ENCODE measurements around the gene SLC27A6.
"Not testable (repeated sequence)": the region's sequence is repeated elsewhere in the genome, so short reads cannot be mapped to it uniquely, and the experiment has no call there.

The SLC27A6 gene

GRCh38 chr5:129001841-129002526 is 36.7 kb downstream of the SLC27A6 start:
- DNase-seq (ENCODE audit: low read depth in 2 of 2): no peak

DNA sequence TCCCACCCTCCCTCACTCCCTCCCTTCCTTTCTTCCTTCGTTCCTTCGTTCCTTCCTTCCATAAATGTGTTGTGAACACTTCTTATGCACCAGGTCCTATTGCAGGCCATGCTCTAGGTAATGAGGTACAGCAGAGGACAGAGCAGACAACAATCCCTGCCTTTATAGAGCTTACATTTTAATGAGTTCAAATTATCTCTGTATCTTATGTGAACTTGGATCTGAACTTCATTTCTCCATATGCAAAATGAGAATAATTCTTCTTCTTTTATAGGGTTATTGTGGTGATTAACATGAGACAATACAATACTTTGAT is 37.2 kb downstream of the SLC27A6 start:
- no peak for DNase-seq (ENCODE audit: low read depth in 2 of 2)

DNA sequence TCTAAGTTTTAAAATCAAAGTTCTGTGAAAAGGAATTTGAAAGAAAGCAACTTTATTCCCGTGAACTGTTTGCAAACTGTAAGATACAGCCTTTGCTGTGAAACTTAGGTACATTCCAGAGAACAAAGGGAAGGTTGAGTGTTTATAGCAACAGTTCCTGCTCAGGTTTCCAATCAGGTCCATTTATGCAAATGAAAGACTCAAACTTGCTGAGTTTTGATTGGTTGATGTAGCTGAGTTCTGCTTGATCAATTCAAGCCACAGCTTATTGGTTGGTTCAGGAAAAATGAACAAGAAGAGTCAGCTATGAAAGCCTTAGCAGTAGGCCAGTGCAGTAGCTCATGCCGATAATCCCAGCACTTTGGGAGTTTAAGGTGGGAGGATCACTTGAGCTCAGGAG is 37.9 kb downstream of the SLC27A6 start:
- DNase-seq (ENCODE audit: low read depth in 2 of 2): no peak

DNA sequence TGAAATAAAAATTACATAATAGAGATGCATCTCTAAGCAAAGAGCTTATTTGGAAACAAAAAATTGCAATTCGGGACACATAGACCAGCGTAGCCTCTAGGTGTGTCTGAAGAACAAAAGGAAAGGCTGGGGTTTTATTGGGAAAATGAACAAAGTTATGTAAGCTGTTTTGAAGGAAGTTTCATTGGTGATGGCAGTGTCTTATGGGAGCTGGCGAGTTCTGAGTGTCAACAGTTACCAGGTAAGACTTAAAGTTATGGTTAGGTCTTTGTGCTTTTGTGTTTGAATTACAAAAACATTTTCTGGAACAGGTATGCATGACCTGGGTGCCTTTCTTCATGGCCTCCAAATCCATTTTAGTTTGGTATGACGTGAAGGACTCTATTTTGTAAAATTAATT is 48.9 kb downstream of the SLC27A6 start:
- DNase-seq (ENCODE audit: low read depth in 2 of 2): no peak

GRCh38 chr5:129018837-129019236 is 53.5 kb downstream of the SLC27A6 start:
- DNase-seq (ENCODE audit: low read depth in 2 of 2): no peak

DNA sequence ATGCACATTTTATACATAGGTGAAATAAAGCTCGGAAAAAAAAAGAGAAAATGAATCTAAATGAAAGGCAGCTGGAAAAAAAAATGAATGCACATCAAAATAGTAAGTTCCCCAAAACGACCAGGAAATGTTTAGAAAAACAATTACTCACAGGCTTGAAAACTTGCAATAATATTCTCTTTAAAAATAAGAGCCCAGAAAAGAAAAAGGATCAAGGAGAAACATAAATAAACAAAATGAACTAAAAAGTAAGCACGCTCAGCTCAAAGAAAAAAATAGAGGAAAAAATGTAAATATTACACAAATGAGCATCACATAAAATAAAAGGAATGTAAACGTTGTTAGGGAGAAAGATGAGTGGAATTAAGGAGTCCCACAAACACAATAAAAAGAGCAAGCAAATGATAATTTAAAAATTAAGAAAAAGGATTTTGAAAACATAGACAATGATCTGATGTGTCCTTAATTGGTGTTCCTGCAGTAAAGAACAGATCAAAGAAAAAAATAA is 54.2 kb downstream of the SLC27A6 start:
- DNase-seq (ENCODE audit: low read depth in 2 of 2): no peak

GRCh38 chr5:129020683-129021082 is 55.4 kb downstream of the SLC27A6 start:
- no peak for DNase-seq (ENCODE audit: low read depth in 2 of 2)

GRCh38 chr5:129021744-129022143 is 56.5 kb downstream of the SLC27A6 start:
- DNase-seq (ENCODE audit: low read depth in 2 of 2): no peak

GRCh38 chr5:129022599-129022998 is 57.3 kb downstream of the SLC27A6 start:
- no peak for DNase-seq (ENCODE audit: low read depth in 2 of 2)

- no peak for DNase-seq (ENCODE audit: low read depth in 2 of 2)
These were observed 62.0 kb downstream of the SLC27A6 start for GRCh38 chr5:129027260-129027659.

DNA sequence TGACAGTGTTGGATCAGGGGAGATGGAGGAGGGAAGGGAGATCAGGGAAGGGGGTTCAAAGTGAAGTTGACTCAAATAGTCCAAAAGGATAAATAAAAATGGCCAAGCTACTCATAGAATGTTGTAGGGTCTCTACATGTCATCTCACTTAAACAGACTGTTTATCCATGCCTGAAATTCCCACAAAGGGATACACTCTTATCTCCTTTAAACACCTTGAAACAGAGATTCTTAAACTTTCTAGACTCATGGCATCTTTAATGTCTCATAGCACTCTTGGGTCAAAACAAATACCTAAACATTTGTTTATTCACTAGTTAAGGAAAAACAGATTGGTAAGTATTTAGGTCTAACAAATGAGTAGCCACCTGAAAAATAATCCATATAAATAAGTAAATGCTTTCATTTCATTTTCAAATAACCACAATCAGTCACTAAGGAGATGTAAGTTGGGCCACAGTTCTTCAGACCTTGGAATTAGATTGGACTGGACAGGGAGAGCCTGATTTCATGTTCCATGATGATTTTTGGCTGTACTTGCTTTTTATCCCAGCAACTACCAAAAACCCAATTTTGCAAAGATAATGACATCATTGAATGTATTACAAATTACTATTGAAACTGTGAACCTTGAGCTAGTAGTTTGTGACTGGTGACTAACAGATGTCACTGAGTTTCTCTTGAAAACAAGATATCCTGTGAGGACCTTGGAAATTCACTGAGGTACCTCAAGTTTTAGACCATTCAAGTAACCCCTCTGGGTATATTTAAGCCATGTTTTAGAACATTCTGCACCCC is 66.8 kb downstream of the SLC27A6 start:
- DNase-seq (ENCODE audit: low read depth in 2 of 2): no peak

GRCh38 chr5:129036257-129036656 is 71.0 kb downstream of the SLC27A6 start:
- DNase-seq (ENCODE audit: low read depth in 2 of 2): not testable (repeated sequence)

DNA sequence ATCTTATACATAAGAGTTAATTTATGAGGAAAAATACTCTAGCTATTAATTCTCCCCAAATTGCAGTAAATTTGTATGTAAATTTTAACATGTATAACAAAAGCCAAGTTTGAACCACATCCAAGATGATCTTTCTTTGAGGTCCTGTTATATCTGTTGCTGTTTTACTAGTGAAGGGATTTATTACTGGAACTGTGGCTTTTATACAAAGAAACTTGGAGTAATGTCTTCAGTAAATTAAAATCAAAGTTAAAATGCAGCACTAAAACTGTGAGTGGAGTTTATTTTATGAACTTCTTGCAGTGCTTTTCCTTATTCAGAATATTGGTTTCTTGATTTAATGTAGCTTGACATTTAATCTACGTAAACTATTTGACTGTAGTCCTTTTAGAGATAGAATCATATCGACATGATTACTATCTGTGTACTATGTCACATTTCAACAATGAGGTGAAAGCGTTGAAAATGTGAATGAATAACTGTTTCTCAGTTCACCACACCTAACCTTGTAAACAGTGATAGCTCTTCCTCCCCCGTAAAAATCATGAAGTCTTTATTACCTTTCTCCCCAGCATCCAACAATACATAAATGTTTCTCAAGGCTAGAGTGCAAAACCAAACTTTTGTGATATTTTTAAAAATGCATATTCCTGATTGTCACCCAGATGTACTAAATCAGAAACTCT is 76.1 kb downstream of the SLC27A6 start:
- DNase-seq (ENCODE audit: low read depth in 2 of 2): no peak

GRCh38 chr5:129042306-129042705 is 77.0 kb downstream of the SLC27A6 start:
- DNase-seq (ENCODE audit: low read depth in 2 of 2): no peak

DNA sequence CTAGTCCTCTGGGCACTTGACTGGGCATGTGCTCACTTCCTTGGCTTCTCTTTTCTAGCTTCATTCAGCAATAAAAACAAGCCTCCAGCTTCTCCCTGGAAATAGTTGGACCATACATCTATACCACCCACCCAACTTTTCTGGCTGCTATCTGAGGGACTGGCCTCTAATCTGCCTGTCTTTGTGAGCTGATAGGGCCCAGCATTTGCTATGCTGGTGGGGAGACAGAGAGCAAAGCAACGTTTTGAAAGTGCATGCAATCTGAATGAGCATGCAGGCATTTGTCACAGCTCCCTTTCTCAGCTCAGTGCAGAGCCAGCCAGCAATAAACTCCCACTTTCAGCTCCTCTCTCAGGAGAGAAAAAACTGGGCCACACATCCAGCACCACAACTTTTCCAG is 78.6 kb downstream of the SLC27A6 start:
- DNase-seq (ENCODE audit: low read depth in 2 of 2): no peak

- DNase-seq (ENCODE audit: low read depth in 2 of 2): no peak
These were observed 80.9 kb downstream of the SLC27A6 start for GRCh38 chr5:129046151-129046550.

- no peak for DNase-seq (ENCODE audit: low read depth in 2 of 2)
These were observed 83.2 kb downstream of the SLC27A6 start for GRCh38 chr5:129048509-129048908.

- no peak for DNase-seq (ENCODE audit: low read depth in 2 of 2)
These were observed 84.0 kb downstream of the SLC27A6 start for GRCh38 chr5:129049126-129049799.

- no peak for DNase-seq (ENCODE audit: low read depth in 2 of 2)
These were observed 86.0 kb downstream of the SLC27A6 start for GRCh38 chr5:129051283-129051682.

DNA sequence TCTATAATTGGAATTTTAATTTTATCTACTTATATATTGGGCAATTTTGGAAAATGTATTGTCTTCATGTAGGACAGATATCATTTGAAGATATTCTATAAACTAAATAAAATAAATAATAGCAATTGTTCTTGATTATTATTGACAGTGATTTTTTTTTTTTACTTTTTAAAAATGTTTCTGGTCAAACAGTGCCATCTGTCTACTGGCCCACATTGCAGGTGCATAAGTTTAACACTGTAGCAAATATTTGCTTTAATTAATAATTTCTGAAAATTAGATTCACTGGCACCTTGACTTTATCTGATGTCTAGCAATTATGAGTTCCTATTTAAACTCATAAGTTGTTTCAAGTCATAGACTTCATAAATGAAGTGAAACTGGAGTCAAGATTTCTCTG is 88.2 kb downstream of the SLC27A6 start:
- no peak for DNase-seq (ENCODE audit: low read depth in 2 of 2)

GRCh38 chr5:129057329-129057728 is 92.0 kb downstream of the SLC27A6 start:
- no peak for DNase-seq (ENCODE audit: low read depth in 2 of 2)

- no peak for DNase-seq (ENCODE audit: low read depth in 2 of 2)
These were observed 96.6 kb downstream of the SLC27A6 start for GRCh38 chr5:129061849-129062248.

All from stimulated activated CD8-positive, alpha-beta memory T cell treated with anti-CD3 and anti-CD28 coated beads, Interleukin-15, amount 100 ng/mL, for 4 hours (primary cell).